IPS-11a (cell line): ENCODE data around the gene GPBP1.
"Not testable (repeated sequence)": the region's sequence is repeated elsewhere in the genome, so short reads cannot be mapped to it uniquely, and the experiment has no call there.

Experiments
- H3K4me3 ChIP-seq: one replicate; pipeline ENCODE4 v1.5.1; 2013; ENCODE audit warnings: low read depth, low read length, control low read depth

Gene GPBP1

DNA sequence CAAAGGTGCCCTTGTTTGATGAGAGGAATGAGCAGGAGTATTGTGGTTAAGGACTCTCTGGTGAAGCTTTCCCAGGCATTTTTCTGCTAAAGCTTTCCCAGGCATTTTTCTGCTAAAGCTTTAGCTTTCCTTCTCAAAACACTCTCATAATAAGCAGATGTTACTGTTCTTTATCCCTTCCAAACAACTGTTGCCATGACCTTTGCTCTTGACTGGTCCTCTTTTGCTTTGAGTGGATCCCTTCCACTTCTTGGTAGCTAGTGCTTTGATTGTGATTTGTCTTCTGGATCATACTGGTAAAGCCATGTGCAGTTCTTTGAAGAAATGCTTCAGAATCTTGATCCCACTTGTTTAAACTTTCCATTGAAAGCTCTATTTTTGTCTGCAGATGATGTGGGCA, 85.8 kb downstream of the GPBP1 start:
- H3K4me3 ChIP-seq: no peak overlapping the region

DNA sequence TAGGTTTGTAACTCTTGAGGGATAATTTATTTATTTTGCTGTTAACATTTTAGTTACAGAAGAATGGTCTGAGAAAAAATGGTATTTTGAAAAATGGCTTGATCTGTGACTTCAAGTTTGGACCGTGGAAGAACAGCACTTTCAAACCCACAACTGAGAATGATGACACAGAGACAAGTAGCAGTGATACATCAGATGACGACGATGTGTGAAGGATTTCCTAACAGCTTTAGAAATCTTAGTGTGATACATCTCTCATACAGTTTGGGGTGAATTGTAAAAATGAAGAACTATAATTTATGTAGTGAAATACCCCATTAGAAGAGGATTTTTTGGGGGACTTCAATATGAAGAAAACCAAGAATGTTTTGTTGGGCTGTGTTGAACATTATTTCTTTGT, 88.7 kb downstream of the GPBP1 start:
- H3K4me3 ChIP-seq: no peak overlapping the region

DNA sequence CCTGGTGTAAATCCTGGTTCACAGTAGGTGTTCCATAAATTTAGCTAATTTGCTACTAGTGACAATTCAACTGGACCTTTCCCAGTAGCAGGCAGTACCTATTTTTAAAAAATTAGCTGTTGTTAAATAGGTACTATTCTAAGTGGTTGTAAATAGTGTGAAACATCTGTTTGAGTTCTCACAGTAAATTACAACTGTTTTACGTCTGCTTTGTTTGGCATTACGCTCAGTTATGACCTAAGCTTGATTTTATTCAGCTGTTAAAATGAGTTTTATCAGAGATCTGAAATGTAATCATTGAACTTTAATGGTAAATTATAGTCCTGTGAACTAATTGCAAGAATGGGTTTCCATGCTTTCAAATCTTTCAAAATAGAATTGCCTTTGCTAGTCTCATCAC, 93.9 kb downstream of the GPBP1 start:
- no peak overlapping the region for H3K4me3 ChIP-seq

DNA sequence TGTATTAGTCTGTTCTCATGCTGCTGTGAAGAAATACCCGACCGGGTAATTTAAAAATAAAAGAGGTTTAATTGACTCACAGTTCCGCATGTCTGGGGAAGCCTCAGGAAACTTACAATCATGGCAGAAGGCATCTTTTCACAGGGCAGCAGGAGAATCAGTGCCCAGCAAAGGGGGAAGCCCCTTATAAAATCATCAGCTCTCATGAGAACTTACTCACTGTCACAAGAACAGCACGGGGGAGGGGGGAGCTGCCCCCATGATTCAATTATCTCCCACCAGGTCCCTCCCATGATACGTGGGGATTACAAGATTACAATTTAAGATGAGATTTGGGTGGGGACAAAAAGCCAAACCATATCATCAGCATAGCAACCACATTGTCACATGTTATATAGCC, 102.5 kb downstream of the GPBP1 start:
- H3K4me3 ChIP-seq: no peak overlapping the region

DNA sequence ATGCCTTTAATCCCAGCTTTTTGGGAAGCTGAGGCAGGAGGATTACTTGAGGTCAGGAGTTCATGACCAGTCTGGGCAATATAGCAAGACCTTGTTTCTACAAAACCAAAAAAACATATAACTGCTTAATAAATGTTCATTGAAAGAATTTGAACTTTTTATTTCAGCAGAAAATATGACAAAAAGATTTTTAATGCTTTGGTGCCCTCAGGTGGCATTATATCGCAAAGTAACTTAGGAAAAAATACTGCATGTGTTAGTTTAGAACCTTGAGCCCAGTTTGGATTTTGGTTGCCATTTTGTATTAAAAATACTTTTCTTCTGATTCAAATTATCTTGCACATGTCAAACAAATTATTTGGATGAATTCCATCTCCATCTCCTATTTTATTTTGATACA, 103.2 kb downstream of the GPBP1 start:
- no peak overlapping the region for H3K4me3 ChIP-seq

DNA sequence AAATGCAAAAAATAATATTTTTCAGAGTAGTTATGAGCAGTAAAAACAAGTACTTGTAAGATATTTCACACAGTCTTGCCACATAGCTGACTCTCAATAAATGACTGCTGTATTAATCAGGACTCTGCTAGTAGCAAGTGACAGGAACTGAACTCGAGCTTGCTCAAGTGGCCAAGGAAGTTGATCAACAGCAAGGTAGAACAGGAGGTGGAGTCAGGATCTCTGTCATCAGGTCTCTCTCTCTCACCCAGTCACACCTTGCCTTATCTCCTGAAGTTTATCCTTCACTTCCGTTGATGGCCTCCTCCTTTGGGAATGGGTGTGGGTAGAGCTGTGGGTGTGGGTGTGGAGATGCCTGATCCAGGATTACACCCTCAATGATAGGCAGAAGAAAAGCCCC, 107.0 kb downstream of the GPBP1 start:
- H3K4me3 ChIP-seq: no peak overlapping the region

DNA sequence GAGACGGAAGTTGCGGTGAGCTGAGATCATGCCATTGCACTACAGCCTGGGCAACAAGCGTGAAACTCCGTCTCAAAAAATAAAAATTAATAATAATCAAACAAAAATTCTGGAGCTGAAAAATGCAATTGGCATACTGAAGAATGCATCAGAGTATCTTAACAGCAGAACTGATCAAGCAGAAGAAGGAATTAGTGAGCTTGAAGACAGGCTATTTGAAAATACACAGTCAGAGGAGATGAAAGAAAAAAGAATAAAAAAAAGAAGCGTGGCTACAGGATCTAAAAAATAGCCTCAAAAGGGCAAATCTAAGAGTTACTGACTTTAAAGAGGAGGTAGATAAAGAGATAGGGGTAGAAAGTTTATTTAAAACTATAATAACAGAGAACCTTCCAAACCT, 111.2 kb downstream of the GPBP1 start:
- not testable (repeated sequence) for H3K4me3 ChIP-seq

DNA sequence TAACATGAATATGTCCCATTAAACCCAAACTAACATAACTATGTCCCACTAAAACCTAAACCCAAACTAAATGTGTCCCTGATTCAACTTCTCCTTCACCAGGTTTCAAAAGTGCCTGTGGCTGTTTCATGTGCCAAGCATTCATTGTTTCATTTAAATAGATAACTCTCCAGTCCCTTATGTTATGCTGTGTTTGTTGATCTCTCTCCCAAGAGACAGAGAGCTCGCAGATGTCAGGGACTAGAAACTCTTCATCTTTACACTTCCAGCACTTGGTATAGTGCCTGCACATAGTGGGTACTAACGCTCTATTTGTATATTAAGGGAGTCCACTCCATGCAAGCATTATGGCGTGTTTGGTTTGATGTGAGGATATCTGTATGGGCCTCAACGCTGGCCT, 118.0 kb downstream of the GPBP1 start:
- H3K4me3 ChIP-seq: no peak overlapping the region

DNA sequence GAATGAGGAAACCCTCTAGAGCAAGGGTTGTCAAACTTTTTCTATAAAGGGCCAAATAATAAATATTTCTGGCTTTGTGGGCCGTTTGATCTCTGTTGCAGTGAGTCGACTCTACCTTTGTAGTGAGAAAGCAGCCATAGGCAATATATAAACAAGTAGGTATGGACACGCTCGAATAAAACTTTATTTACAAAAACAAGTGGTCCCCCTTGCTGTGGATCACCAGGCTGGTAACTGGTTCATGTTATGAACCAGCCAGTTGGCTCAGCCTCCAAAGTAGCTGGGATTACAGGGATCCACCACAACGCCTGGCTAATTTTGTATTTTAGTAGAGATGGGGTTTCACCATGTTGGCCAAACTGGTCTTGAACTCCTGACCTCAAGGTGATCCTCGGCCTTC, 118.5 kb downstream of the GPBP1 start:
- no peak overlapping the region for H3K4me3 ChIP-seq

DNA sequence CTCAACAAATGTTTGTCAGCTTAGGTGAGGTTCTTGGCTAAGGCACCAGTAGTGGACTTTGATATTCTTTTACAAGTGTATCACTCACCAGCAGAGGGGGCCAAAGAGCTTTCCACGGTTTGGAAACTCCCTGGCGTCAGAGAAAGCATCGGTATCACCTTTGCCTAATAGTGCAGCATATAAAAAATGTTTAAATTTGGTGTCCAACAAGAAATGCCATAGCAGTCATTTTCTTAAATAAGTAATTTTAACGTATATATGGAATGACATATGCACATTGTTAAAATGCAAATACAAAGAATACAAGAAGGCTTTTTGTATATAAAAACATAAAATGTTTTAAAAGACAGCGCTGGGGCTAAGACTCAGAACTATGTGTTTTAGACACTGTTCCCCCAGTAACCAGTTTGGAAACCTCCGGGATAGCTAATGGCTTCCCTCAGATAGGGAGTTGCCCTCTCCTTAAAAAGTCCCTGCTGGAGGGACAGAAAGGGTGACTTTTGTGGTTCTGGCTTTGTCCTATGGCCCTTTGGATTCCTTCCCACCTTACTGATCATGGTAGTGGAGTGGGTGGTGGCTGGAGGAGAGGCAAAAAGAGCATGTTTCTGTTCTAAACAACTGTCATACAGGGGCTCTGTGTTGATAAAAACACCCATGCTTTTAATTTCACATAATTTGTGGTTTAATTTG, 124.6 kb downstream of the GPBP1 start:
- no peak overlapping the region for H3K4me3 ChIP-seq

DNA sequence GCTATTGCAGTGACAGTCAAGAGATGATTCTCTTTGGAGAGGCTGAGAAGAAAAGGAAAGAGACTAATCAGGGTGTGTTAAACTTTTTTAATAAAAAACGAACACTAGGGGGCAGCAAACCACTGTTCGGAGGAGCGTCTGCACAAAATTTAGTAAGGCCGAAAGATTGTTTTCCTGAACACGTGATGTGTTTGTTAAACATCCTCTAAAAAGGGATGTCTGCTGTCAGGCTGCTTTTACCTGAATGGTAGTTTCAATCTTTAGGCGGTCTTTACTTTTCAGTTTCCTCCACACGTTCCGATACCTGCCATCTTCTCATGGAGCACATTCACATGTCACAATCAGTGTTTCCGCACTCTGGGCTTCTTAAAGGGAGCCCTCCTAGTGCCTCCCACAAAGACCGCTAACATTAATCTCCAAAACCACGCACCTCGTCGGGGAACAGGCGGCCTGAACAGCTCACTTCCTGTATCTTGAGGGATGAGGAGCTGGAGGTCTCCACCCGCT, 125.2 kb downstream of the GPBP1 start:
- H3K4me3 ChIP-seq: no peak overlapping the region

DNA sequence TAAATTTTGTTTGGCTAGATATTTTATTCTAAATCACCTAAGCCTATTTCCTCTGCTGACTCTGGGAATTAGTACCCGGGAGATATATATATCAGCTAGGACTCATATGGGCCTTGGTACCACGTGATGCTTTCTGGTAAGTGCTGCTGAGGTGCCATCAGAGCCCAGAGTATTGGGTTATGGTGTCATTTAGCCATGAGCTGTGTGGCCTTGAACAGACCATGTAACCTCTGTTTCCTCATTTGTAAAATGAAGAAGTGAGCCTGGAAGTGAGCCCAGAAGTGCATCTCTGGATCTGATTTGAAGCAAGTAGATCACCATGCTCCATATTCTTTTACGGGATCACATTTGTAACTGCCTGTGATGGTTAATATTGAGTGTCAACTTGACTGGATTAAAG, 126.1 kb downstream of the GPBP1 start:
- no peak overlapping the region for H3K4me3 ChIP-seq

DNA sequence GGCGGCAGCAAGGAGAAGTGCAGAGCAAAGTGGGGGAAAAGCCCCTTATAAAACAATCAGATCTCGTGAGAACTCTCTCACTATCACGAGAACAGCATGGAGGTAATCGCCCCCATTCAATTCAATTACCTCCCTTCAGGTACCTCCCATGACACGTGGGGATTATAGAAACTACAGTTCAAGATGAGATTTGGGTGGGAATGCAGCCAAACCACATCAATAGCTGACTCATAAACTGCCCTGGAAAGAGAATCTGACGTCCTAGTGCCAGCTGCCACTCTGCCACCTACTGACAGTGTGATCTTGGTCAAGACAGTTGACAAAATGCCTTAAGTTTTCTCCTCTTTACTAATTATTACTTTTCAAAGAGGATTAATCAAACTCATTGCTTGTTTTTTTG, 128.3 kb downstream of the GPBP1 start:
- no peak overlapping the region for H3K4me3 ChIP-seq

DNA sequence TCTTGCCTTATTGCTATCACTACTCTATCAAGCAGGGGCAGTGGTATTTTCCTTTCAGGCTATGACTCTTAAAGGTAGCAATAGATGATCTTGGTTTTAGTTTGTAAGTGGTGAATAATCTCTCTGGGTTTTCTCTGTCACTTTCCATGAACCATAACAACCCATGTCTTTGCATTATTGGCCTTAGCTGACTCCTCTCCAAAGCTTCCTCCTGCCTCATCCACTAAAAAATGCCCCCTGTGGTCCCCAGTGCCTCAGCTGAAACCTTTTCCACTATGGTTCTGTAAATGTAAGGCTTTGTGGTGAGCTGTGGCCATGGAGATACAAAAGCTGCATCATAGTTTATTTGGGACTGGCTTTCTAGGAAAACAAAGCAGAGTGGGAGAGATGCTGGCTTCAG, 128.8 kb downstream of the GPBP1 start:
- no peak overlapping the region for H3K4me3 ChIP-seq

DNA sequence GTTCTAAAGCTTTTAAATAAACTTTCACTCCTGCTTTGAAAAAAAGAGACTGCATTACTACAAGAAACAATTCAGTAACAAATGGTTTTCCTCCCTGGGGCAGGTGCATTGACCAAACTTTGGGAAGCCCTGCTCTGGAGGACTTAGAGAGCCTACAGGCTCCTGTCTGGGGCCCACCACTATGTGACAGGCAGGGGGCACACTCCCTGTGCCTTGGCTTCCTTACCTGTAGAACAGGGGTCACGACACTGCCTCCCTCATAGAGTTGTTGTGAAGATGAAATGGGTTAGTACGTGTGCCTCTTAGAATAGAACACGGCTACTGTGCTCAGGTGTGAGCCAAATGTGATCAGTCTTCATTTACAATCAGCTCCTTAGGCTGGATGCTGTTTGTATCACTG, 130.1 kb downstream of the GPBP1 start:
- H3K4me3 ChIP-seq: no peak overlapping the region

DNA sequence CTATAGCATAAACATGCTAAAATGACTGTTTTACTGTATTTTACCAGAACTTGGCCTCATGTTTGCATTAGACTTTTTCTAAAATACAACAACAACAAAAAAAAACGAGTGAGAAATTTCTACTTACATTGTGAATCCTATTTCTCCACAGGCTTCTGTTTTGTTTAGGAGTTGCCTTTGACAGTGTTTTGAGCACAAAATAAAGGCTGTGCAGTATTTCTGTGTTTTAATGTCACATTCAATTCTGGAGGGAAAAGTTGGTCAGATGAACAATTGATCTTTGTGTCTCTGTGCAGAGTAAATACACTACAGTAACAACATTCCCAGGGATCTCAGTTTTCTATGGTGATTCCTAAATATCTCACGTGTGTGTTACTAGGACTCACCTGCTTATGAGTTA, 131.1 kb downstream of the GPBP1 start:
- no peak overlapping the region for H3K4me3 ChIP-seq

DNA sequence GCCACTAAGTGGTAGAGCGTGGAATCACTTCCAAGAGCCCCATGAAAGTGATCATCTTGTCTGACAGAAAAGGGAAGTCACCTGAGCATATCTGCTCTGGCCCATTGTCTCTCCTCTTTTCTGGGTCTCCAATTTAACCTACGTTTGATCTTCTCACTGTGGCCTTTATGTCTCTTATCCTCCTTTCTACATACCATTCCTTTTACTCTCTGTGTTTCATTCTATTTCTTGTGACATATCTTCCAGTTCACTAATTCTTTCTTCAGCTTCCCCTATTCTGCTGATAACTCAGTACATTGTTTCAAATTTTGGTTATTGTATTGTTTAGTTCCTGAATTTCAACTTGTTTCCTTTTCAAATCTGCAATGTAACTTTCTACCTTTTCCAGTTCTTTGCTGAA, 132.5 kb downstream of the GPBP1 start:
- H3K4me3 ChIP-seq: no peak overlapping the region

DNA sequence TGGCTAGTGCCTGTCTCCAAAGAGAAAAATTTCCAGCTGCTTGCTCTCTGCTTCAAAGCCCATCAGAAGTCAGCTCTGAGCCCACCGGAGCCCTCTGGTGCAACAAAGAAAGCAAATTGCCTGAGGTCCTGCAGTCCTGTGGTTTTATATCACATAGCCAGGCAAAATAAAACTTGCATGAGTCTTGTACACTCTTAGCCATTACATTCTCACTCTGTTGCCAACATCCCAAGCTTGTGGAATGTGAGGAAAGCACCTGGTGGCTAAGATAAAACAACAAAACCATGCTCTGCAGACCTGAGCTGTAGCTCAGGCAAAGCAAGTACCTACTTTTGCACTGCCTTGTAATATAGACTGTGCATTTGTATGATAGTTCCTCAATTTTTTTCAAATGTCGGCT, 133.7 kb downstream of the GPBP1 start:
- no peak overlapping the region for H3K4me3 ChIP-seq

DNA sequence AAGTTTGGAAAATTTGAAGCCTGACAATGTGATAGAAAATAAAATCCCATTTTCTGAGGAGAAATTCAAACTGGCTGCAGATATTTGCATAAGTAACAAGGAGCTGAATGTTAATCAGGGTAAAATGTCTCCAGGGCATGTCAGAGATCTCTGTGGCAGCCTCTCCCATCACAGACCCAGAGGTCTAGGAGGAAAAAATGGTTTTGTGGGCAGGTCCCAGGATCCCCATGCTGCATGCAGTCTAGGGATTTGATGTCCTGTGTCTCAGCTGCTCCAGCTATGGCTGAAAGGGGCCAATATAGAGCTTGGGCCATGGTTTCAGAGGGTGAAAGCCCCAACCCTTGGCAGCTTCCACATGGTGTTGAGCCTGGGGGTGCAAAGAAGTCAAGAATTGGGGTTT, 135.2 kb downstream of the GPBP1 start:
- not testable (repeated sequence) for H3K4me3 ChIP-seq

DNA sequence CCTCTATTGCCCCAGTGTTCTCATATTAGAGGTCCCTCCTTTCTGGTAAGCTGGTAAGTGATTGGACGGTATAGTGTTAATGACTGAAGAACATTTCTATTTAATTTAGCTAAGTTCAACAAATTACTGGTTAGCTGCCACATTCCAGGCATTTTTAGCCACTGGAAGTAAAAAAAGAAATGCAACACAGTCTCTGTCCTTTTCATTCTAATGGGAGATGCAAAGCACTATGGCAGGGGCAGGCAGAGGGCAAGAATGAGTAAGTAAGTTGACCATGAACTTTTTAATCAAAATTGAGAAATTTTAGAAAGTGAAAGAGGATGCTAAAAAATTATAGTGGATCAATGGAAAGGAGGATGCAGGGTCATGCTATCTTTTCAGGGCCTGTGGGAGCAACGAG, 137.4 kb downstream of the GPBP1 start:
- no peak overlapping the region for H3K4me3 ChIP-seq

DNA sequence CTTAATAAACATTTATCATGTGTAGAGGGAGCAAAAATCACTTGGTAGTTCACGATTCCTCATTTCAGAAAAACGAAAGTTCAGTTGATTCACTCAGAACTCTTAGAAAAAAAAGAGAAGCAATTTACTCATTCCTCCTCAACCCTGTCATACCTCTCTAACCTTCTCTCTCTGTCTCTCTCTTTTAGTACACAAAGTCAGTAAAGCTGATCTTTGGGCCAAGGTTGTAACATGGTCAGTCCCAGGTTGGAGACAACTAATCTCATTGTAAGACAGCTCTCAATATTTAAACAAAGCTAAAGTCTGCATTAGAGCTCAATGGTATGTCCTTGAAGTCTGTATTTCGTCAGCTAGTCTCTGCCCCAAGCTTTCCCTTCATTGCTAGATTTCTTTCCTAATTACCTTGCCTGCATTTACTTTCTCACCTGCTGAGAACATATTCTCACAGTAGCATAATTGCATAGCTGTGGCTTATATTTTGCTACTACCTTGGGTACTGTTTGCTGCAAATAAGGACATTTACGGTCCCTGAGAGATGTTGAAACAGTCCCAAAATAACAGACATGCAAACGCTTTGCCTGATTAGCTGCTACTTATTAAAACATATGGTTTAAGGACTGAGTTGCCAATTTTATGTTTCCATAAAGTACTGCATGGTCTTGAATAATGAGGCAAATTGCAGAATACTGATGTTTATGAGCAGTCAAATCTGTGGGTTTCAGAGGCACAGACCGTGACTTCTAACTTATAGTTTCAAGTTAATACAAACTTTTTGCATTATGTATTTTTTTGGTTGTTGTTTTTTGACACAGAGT, 138.3 kb downstream of the GPBP1 start:
- H3K4me3 ChIP-seq: no peak overlapping the region

DNA sequence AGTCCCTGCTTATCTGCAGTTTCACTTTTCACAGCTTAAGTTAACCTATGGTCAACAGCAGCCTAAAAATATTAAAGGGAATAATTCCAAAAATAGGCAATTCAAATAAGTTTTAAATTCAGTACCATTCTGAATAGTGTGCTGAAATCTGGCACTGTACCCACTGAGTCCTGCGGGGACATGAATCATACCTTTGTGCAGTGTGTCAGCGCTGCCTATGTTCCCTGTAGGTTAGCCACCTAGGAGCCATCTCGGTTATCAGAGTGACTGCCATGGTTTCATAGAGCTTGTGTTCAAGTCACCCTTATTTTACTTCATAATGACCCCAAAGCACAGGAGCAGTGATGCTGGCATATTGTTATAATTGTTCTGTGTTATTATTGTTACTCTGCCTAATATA, 139.9 kb downstream of the GPBP1 start:
- no peak overlapping the region for H3K4me3 ChIP-seq
